NB4 (cell line): ENCODE measurements around the gene PES1.

Experiments
- DNase-seq: peaks from one replicate; pipeline ENCODE4 v3.0.0; 2010; ENCODE audit warnings: low read depth
- H3K4me3 ChIP-seq: one replicate; pipeline ENCODE4 v1.5.1; 2011; ENCODE audit warnings: mild to moderate bottlenecking, low read depth, low read length, moderate library complexity
- MAX ChIP-seq: IDR thresholded peaks from 2 replicates; pipeline ENCODE4 v1.6.1; 2011; ENCODE audit warnings: low read depth, low read length
- MYC ChIP-seq: IDR thresholded peaks from 2 replicates; pipeline ENCODE4 v1.6.1; 2011; ENCODE audit warnings: low read depth, low read length
- POLR2A ChIP-seq: IDR thresholded peaks from 2 replicates; pipeline ENCODE4 v1.6.1; 2011; ENCODE audit warnings: mild to moderate bottlenecking; ENCODE audit not compliant: insufficient read length; ENCODE audit errors: extremely low read depth
- TF ChIP-seq, protein P1 (sequence below): IDR thresholded peaks from one replicate; pipeline ENCODE4 v1.5.1; 2012; ENCODE audit warnings: low read depth, low read length

The PES1 gene

GRCh38 chr22:30584441-30584840, 7.3 kb downstream of the PES1 start:
- no peak for DNase-seq
- H3K4me3 ChIP-seq, result no peak overlapping the region
- TF ChIP-seq, protein P1, sequence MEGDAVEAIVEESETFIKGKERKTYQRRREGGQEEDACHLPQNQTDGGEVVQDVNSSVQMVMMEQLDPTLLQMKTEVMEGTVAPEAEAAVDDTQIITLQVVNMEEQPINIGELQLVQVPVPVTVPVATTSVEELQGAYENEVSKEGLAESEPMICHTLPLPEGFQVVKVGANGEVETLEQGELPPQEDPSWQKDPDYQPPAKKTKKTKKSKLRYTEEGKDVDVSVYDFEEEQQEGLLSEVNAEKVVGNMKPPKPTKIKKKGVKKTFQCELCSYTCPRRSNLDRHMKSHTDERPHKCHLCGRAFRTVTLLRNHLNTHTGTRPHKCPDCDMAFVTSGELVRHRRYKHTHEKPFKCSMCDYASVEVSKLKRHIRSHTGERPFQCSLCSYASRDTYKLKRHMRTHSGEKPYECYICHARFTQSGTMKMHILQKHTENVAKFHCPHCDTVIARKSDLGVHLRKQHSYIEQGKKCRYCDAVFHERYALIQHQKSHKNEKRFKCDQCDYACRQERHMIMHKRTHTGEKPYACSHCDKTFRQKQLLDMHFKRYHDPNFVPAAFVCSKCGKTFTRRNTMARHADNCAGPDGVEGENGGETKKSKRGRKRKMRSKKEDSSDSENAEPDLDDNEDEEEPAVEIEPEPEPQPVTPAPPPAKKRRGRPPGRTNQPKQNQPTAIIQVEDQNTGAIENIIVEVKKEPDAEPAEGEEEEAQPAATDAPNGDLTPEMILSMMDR, result no peak
- no peak for TF ChIP-seq MAX
- TF ChIP-seq POLR2A, result no peak
- no peak for TF ChIP-seq MYC

GRCh38 chr22:30582788-30583545, 8.7 kb downstream of the PES1 start:
- TF ChIP-seq MYC (no peak), POLR2A (no peak), MAX (no peak)
- TF ChIP-seq, protein P1, result no peak
- H3K4me3 ChIP-seq, result no peak overlapping the region
- no peak for DNase-seq

- TF ChIP-seq, protein P1, result no peak
- TF ChIP-seq POLR2A, result no peak
- no peak for TF ChIP-seq MYC
- no peak for TF ChIP-seq MAX
- H3K4me3 ChIP-seq, result no peak overlapping the region
- DNase-seq, result no peak
Observed at GRCh38 chr22:30582051-30582450, 9.7 kb downstream of the PES1 start.

DNA sequence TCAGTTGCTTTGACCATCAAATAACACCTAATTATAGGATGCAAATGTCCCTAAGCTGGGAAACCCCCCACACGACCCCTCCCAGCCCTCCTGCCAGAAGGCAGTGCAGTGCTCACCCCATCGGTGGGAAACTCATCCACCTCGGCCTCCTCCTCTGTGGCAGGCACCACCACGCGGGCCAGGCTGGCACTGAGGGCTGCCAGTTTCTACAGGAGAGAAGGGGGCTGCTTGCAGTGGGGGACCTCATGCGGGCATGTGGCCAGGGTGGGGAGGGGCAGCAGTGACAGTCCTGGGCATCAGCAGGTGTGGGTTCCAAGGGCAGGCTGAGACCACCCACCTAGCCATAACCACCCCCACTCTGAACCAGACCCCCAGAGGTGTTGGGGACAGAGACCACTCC, 10.8 kb downstream of the PES1 start:
- no peak overlapping the region for H3K4me3 ChIP-seq
- TF ChIP-seq POLR2A, result no peak
- TF ChIP-seq, protein P1, result no peak
- no peak for TF ChIP-seq MYC
- TF ChIP-seq MAX, result no peak
- no peak for DNase-seq

- H3K4me3 ChIP-seq, result no peak overlapping the region
- no peak for DNase-seq
- TF ChIP-seq MYC (no peak), POLR2A (no peak)
Observed at GRCh38 chr22:30578481-30578880, 13.2 kb downstream of the PES1 start.

GRCh38 chr22:30575859-30576258, 15.9 kb downstream of the PES1 start:
- TF ChIP-seq POLR2A (no peak), MYC (no peak), MAX (no peak)
- TF ChIP-seq, protein P1, result no peak
- no peak for DNase-seq
- H3K4me3 ChIP-seq, result no peak overlapping the region
